Left lung (tissue), 10 donors: ENCODE measurements around the gene PCNX2. TPM values are rescaled to one million over a fixed set of nuclear protein-coding genes. Genes with fewer than 3 reads are reported as not detected.

ENCODE experiments used
- ATAC-seq: fragments of 200-7000 bp; cut with Tn5 transposase; one replicate; pipeline ENCODE4 v1.9.1; 2020; ENCODE audit warnings: moderate library complexity
- DNase-seq, 4 donors: peaks; one replicate each; pipeline ENCODE4 v3.0.0-alpha.2; 2013 to 2020
- H3K27ac ChIP-seq, 2 donors: fragments of 200-600 bp; sonication (generic) in 1 of 2; one replicate each; pipeline versions ENCODE4 v1.5.0 to v1.8.0; 2020 to 2021
- H3K27me3 ChIP-seq, 2 donors: fragments of 200-600 bp; sonication (generic) in 1 of 2; one replicate each; pipeline versions ENCODE4 v1.5.0 to v1.8.0; 2020 to 2021
- H3K36me3 ChIP-seq, 2 donors: fragments of 200-600 bp; sonication (generic) in 1 of 2; one replicate each; pipeline versions ENCODE4 v1.5.0 to v1.8.0; 2020 to 2021
- H3K4me1 ChIP-seq, 2 donors: fragments of 200-600 bp; one replicate each; pipeline ENCODE4 v1.8.0; 2021
- H3K4me3 ChIP-seq, 2 donors: fragments of 200-600 bp; sonication (generic) in 1 of 2; one replicate each; pipeline versions ENCODE4 v1.5.0 to v1.8.0; 2020 to 2021; ENCODE audit warnings: mild to moderate bottlenecking in 1 of 2
- H3K9me3 ChIP-seq, 2 donors: fragments of 200-600 bp; sonication (generic) in 1 of 2; one replicate each; pipeline versions ENCODE4 v1.5.0 to v1.8.0; 2020 to 2021
- CTCF ChIP-seq, 2 donors: fragments of 200-600 bp; sonication (generic) in 1 of 2; IDR thresholded peaks; one replicate each; pipeline versions ENCODE4 v1.5.0 to v1.8.0; 2021; ENCODE audit warnings: antibody characterized with exemption in 2 of 2
- intact Hi-C, 2 donors: fragments of 100-400 bp; cut with DNase I; formaldehyde crosslinking; loops; one replicate each; pipeline versions ENCODE4 v1.11.2 to v1.14.2; 2022
- polyA plus RNA-seq, 6 donors: library from polyadenylated mRNA; unstranded; fragments of 120-200 nt; gene quantifications; one replicate each; pipeline ENCODE4 v1.2.1, GENCODE V29; 2013; ENCODE audit not compliant: insufficient read length in 6 of 6
- total RNA-seq, 2 donors: library from RNA; stranded (reverse); fragmentation: NEBNext Ultra II Directional; extraction: Animal tissue kit (Norgen Biotek cat#: 25700); gene quantifications; one replicate each; pipeline ENCODE4 v1.2.1, GENCODE V29; 2021
- donor health status: DM: no; HTN: yes; CAD: no.
- donor health status: DM: no; HTN: no; CAD: no.

PCNX2 gene
- total and polyA plus RNA-seq, 8 donors: 9.2 to 14.7 (median 11.3) TPM

DNA sequence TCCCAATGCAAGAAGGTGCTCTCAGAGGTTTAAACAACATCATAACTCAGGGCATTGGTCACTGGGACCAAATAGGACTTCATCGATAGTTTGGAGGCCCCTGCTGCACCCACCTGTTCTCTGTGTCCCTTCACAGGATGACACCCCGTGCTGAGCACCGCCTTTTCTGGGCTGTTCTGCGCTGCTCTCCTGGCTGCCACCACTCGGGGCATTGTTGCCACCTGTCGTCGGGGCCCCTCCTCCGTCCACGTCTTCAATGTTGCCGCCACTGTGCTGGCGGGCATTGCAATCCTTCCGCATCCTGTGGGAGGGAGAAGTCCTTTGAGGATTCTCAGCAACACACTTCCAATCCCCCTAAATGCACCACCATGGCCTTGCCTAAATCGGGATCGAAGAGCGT, 297.4 kb downstream of the PCNX2 start:
- TF ChIP-seq CTCF (IDR thresholded peaks at IDR 0.05): no peak
- H3K27ac ChIP-seq: no peak overlapping the region
- H3K4me1 ChIP-seq: no peaks in the 10 kb centered on the region
- H3K27me3 ChIP-seq: no peaks in the 10 kb centered on the region
- ATAC-seq (no peak), DNase-seq (no peak)
- peaks cover 0 to 10% of the 10 kb centered on the region in 2 donors for H3K36me3 ChIP-seq
- intact Hi-C loops: no loop called here
- no peak overlapping the region for H3K4me3 ChIP-seq
- H3K9me3 ChIP-seq: peaks cover 0 to 10% of the 10 kb centered on the region in 2 donors

- no peak for TF ChIP-seq CTCF (IDR thresholded peaks at IDR 0.05)
- intact Hi-C loops: no loop called here
- Histone ChIP-seq H3K4me3 (no peak overlapping the region), H3K4me1 (no peaks in the 10 kb centered on the region), H3K36me3 (peaks cover 0 to 10% of the 10 kb centered on the region in 2 donors), H3K27me3 (no peaks in the 10 kb centered on the region), H3K27ac (no peak overlapping the region), H3K9me3 (peaks cover 0 to 11% of the 10 kb centered on the region in 2 donors)
- DNase-seq: no peak
- no peak for ATAC-seq
Observed at GRCh38 chr1:232996143-232996542, 299.4 kb downstream of the PCNX2 start.

GRCh38 chr1:232995189-232995588, 300.3 kb downstream of the PCNX2 start:
- no peak for ATAC-seq
- Histone ChIP-seq H3K27me3 (no peaks in the 10 kb centered on the region), H3K9me3 (peaks cover 0 to 11% of the 10 kb centered on the region in 2 donors), H3K27ac (no peak overlapping the region), H3K36me3 (peaks cover 0 to 10% of the 10 kb centered on the region in 2 donors), H3K4me3 (no peak overlapping the region), H3K4me1 (no peaks in the 10 kb centered on the region)
- DNase-seq: no peak
- TF ChIP-seq CTCF (IDR thresholded peaks at IDR 0.05): no peak
- intact Hi-C loops: no loop called here

GRCh38 chr1:232993555-232993954, 302.0 kb downstream of the PCNX2 start:
- Histone ChIP-seq H3K9me3 (peaks cover 0 to 11% of the 10 kb centered on the region in 2 donors), H3K27me3 (no peaks in the 10 kb centered on the region), H3K36me3 (peaks cover 0 to 10% of the 10 kb centered on the region in 2 donors), H3K27ac (no peak overlapping the region), H3K4me3 (no peak overlapping the region), H3K4me1 (no peaks in the 10 kb centered on the region)
- no peak for TF ChIP-seq CTCF (IDR thresholded peaks at IDR 0.05)
- intact Hi-C loops: no loop called here
- no peak for DNase-seq
- no peak for ATAC-seq

GRCh38 chr1:232992227-232992626, 303.3 kb downstream of the PCNX2 start:
- DNase-seq (no peak), ATAC-seq (no peak)
- H3K9me3 ChIP-seq: peaks cover 0 to 11% of the 10 kb centered on the region in 2 donors
- H3K27me3 ChIP-seq: no peaks in the 10 kb centered on the region
- H3K4me3 ChIP-seq: no peak overlapping the region
- no peaks in the 10 kb centered on the region for H3K36me3 ChIP-seq
- H3K27ac ChIP-seq: no peak overlapping the region
- H3K4me1 ChIP-seq: no peaks in the 10 kb centered on the region
- intact Hi-C loops: no loop called here
- TF ChIP-seq CTCF (IDR thresholded peaks at IDR 0.05): no peak
